Panc1 (cell line): Measurements from ENCODE around the gene HRNR.
"Not testable (repeated sequence)": the region's sequence is repeated elsewhere in the genome, so short reads cannot be mapped to it uniquely, and the experiment has no call there.

Experiments used
- CTCF ChIP-seq: fragments of 450-650 bp; IDR thresholded peaks from 2 replicates; pipeline ENCODE4 v1.5.1; 2017; ENCODE audit warnings: mild to moderate bottlenecking
- TF ChIP-seq, protein P1 (sequence below), 2 experiments: IDR thresholded peaks; 2 replicates each; pipeline ENCODE4 v1.6.1; 2011 to 2012; ENCODE audit warnings: low read depth in 2 of 2, control low read depth in 1 of 2, low read length in 1 of 2, mild to moderate bottlenecking in 1 of 2, moderate library complexity in 1 of 2; ENCODE audit not compliant: insufficient read depth in 1 of 2

DNA sequence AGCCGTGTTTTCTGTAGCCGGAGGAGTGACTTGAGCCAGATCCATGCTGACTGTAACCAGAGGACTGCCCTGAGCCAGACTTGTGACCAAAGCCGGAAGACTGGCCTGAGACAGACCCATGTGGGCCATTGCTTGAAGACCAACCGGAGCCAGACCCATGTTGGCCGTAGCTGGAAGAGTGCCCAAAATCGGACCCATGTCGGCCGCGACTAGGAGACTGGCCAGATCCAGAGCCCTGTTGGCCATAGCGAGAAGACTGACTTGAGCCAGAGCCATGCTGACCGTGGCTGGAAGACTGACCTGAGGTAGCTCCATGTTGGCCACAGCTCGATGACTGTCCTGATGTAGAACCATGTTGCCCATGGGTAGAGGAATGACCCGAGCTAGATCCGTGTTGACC is 4.6 kb downstream of the HRNR start:
- TF ChIP-seq CTCF: not testable (repeated sequence)
- TF ChIP-seq, protein P1, sequence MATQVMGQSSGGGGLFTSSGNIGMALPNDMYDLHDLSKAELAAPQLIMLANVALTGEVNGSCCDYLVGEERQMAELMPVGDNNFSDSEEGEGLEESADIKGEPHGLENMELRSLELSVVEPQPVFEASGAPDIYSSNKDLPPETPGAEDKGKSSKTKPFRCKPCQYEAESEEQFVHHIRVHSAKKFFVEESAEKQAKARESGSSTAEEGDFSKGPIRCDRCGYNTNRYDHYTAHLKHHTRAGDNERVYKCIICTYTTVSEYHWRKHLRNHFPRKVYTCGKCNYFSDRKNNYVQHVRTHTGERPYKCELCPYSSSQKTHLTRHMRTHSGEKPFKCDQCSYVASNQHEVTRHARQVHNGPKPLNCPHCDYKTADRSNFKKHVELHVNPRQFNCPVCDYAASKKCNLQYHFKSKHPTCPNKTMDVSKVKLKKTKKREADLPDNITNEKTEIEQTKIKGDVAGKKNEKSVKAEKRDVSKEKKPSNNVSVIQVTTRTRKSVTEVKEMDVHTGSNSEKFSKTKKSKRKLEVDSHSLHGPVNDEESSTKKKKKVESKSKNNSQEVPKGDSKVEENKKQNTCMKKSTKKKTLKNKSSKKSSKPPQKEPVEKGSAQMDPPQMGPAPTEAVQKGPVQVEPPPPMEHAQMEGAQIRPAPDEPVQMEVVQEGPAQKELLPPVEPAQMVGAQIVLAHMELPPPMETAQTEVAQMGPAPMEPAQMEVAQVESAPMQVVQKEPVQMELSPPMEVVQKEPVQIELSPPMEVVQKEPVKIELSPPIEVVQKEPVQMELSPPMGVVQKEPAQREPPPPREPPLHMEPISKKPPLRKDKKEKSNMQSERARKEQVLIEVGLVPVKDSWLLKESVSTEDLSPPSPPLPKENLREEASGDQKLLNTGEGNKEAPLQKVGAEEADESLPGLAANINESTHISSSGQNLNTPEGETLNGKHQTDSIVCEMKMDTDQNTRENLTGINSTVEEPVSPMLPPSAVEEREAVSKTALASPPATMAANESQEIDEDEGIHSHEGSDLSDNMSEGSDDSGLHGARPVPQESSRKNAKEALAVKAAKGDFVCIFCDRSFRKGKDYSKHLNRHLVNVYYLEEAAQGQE (IDR thresholded peaks at IDR 0.05; ENCODE audit: insufficient read depth in 1 of 2, low read depth in 2 of 2, low read length in 1 of 2): not testable (repeated sequence)
